ENCODE results near the gene DOCK2.

Gene DOCK2

DNA sequence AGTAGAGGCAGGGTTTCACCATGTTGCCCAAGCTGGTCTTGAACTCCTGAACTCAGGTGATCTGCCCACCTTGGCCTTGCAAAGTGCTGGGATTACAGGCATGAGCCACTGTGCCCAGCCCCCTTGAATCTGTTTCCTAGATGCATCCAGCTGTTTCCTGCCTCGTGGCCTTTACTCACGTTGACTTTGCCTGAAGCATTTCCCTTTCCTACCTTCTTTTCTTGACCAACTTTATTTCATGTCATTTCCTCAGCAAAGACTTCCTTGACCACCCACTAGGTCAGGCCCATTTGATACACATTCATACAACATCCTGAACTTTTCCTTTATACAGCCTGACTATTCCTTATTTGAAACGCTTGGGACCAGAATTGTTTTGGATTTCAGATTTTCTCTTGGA is 51.0 kb downstream of the DOCK2 start:
- DNase-seq (ENCODE audit: low spot score) = no peak

DNA sequence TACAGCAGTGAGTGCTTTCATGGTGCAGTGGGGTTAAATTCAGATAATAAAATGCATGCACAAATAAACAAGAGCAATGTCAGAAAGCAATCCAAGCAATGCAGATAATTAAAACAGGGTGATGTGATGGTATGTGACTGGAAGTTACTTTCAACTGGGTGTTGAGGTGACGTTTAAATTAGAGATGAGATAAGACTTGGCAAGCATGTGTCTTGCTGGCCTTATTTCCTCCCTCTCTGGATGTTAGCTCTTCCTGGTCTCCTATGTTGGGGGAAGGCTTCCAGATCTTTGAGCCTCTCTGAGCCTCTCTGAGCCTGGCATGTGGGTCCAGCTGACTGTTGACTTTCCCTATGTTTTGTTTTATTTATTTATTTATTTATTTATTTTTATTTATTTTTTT is 54.4 kb downstream of the DOCK2 start:
- DNase-seq (ENCODE audit: low spot score) = no peak

DNA sequence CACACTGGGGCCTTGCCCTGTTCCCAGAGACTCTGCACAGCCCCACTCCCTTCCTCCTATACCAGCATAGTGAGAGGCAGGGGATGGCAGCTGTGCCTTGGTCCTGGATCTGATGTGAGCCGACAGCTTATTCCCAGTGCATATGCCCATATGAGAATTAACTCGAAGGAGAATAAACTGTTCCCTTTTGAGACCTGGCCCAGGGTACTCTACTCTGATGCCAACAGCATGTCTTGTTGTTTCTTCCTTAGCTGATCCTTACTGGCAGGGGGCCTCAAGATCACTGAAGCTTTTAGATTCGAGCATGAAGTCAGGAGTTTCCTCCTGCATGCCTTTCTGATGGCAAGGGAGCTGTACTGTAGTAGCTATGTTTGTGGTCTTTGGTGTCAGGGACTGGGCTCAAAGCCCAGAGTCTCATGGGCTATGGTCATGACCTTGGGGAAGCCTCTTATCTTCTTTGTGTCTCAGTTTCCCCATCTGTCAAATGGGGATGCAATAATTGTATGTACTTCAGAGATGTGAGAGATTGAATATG is 57.1 kb downstream of the DOCK2 start:
- DNase-seq (ENCODE audit: low spot score) = no peak

DNA sequence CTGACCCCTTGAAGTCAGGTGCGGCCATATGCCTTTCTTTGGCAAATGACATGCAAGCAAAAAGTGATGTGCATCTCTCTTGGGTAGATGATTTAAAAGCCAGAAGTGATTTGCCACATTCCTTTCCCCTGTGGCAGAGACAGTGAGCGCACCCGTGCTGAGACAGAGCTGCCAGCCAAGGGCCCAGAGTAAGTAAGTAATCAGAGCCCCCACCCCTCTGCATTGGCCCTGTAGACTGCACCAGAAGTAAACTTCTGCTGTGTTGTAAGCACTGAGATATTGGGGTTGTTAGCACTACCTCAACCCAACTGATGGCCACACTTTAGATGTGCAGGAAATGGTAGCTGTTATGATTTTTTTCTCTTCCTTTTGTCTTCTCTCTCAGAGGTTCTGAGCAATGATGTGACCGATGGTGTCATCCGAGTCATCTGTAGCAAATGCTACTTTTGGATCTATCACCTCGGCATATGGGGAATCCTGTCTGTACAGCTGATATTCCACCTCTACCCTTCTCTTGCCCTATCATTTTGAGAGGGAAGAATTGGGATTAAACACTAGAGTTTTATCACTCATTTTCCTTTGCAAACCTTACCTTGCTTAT is 58.0 kb downstream of the DOCK2 start:
- no peak for DNase-seq (ENCODE audit: low spot score)

DNA sequence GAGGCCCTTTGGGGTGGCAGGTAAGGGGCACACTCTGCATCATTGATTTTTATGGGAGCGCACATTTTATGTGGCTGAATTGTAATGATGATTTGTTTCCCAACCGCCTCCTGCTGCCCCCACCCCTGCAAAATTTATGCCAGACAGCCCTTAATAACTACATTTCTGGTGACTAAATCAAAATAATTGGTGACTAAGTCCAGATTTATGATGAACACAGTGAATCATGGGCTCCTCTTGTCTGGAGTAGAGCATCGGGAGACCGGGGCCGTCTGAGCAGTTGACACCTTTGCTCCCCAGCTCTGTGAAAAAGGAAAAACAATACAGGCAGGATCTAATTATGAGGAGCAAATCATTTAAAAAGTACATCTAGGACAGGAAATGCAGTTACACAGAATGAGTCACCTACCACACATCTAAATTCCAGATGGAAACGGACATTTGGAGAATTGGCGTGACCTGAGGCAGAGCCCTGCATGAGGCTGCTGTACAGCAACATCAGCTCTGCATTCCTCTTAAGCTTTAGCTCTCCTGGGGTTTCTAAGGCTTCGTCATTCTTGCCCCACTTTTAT is 58.9 kb downstream of the DOCK2 start:
- DNase-seq (ENCODE audit: low spot score) = no peak

DNA sequence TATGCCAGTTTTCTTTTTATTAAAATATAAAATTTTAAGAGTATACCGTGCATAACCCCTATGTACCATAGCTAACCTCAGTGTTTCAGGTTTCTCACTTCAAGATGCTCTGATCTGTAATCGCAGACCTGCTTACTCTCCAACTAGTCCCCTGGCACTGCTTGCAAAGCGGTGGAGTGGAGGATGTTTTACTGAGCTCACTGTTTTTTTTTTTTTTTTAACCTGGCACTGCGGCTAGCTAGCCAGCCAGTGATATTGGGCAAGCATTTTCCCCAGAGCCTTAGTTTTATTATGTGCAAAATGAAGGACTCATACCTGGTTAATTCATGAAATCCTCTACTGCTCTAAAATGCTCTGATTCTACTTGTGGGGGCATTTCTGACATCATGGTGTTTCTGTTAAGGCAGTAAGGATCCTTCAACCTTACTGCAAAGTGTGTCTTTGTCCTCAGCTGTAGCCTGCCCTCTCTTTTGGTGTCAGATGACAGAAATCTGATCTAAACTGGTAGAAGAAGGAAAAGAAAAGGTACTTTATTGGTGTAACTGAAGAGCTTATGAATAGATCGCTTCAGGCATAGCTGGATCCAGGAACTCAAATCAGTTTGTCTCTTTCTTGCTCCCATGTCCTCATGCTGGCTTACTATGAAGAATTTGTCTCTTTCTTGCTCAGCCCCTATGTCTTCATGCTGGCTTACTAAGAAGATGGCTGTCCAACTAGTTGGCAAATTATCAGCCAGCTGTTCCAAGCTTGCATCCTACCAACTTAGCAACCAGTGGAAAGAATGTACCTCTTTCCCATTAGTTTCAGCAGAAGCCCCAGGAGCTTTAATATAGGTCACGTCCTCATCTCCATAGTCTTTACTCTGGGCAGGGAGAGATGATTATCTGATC is 59.8 kb downstream of the DOCK2 start:
- DNase-seq (ENCODE audit: low spot score) = no peak

DNA sequence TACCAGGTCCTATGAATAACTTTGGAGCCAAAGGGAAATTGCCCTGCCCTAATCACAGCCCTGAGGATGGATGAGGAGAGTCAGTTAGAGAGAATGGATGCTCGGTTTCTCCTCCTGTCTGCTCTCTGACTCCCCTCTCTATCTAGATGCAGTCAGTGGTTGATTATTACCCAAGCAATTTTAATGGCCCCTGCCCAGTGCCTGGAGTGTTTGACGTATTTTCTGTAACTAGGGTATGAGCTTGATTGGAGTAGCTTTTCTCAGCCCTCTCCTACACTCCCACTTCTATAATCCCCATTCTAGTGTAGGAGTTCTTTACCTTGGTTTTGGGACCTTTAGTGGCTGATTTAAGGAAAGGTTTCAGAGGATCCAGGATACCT is 60.4 kb downstream of the DOCK2 start:
- DNase-seq (ENCODE audit: low spot score) = no peak

DNA sequence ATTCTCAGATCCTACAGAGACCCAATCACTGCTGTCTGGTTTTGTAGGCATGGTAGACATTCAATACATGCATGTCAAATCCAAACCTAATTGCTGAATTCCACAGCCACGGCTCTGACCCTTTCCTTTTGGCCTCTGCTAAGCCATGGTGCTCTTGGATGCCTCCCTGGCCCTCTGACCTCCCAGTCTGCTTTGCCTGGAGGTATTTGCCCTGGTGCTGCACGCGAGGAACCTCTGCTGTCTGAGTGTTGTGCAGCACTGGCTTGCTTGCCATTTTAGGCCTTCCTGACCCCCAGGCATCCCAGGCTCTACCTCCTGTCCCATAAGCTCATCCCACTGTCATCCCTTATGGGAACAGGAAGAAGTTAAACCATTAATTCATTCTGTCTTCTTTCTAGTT is 60.9 kb downstream of the DOCK2 start:
- DNase-seq (ENCODE audit: low spot score) = no peak

DNA sequence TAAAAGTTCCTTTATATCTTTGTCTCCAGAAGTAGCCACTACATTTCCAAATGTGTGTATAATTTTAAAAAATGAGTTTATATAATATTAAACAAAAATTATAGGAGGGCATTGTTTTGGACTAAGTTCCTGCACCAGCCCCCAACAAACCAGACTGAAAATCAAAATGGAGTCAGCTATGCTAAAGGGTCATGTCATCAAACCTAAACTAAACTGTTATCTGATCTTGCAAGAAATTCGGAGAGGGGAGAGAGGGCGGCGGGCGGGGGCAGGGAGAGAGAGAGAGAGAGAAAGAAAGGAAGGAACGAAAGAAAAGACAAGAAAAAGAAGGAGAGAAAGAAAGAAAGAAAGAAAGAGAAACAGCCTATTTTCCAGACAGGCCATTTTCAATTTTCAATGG is 63.5 kb downstream of the DOCK2 start:
- no peak for DNase-seq (ENCODE audit: low spot score)

DNA sequence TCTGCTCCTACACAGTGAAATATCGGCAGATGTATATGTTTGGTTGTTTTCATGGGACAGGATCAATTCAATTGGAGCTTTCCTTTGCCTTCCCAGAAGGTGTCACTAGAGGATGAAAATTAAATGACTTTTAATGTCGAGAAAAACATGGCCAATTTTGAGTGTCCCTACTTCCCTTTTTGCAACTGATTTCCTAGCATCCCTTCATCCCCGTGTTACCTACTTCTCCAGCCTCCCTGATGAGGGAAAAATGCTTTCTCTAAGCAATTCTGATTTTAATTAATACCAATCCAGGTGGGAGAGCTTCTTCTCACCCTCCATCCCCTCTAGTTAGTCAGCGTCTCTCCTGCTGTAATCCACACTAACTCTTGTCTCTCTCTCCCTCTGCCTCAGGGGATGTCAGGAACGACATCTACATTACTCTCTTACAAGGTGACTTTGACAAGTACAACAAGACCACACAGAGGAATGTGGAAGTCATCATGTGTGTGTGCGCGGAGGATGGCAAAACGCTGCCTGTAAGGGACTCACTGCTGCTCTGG is 64.9 kb downstream of the DOCK2 start:
- DNase-seq (ENCODE audit: low spot score) = no peak

DNA sequence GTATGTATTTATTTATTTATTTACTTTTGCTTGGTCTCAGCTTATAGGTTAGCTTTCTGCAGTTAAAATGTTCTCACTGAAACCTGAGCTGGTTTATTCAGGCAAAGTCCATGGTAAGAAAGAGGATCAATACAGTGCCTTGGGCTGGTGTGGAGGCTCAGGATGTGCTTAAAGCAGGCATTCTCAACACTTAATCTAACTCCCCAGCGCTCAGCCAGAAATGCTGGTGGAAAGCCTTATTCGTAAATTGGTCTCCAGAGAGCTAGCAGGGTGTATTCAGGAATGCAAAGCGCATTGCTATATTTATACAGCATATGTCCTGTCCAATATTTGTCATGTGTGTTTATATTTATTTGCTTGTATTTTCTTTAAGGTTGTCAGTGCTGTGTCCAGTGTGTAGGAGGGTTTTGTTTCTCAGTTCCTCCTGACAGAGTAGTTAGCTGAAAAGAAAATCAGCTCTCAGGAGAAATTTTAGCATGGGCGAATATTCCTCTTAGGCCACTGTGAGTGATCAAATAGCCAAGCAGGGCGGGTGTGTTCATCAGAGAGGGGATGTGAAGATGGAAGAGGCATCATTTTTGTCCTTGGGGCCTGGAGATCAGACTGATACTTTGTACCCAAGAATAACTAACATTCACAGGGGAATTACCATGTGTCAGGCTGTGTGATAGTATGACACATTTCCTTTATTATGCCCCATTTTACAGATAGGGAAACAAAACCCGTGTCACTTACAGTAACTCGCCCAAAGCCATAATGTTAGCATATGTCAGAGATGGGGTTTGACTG is 65.8 kb downstream of the DOCK2 start:
- DNase-seq (ENCODE audit: low spot score) = no peak

DNA sequence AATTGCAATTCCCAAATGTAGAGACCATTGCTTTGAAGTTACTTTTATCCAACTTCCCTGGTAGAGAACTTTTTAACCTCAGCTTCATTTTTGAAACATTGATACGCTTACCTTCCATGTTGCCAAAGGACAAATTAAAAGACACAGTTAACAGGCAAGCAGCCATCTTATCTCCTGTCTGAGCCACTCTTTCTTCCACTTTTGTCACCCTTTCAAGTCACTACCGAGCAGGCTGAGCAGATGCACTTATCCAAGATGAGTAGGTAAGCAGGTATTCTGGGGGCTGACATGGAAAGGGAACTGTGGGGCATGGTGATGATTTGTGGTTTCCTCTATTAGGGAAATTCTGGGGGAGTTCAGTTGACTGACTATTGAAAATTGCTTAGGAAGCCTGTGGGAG is 66.7 kb downstream of the DOCK2 start:
- no peak for DNase-seq (ENCODE audit: low spot score)

DNA sequence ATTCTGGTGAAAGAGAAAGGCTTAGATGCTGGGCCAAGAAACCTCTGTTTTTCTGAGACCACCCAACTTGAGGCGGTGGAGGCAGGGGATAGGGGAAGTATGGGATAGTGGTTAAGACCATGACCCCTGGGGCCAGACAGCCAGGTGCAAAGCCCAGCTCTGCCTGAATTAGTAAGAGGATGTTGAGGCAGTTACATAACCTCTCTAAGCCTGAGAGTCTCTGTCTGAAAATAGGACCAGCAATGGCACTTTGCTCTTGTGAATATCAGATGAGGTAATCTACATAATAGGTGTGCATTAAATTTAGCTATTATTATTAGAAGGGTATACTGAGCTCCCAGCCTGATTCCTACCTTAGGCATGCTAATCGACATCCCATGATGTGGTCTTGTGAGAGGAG is 68.2 kb downstream of the DOCK2 start:
- DNase-seq (ENCODE audit: low spot score) = no peak

DNA sequence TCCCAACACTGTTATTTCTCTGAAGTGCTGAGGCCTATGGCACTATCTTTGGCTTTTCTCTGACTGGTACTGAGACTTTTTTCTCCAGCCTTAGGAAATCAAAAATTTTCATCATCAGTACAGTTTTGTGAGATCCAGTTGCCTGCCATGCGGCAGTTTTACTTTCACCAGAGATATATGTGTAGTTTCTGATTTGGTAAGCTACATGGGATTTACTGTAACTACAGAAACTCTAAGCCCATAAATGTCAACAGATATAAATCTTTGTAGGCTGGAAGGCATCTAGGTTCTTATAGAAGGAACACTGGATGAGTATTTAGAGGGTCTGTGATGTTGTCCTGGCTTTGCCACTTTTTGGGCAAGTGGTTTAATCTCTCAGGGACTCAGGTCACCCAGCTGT is 69.0 kb downstream of the DOCK2 start:
- DNase-seq (ENCODE audit: low spot score) = no peak

DNA sequence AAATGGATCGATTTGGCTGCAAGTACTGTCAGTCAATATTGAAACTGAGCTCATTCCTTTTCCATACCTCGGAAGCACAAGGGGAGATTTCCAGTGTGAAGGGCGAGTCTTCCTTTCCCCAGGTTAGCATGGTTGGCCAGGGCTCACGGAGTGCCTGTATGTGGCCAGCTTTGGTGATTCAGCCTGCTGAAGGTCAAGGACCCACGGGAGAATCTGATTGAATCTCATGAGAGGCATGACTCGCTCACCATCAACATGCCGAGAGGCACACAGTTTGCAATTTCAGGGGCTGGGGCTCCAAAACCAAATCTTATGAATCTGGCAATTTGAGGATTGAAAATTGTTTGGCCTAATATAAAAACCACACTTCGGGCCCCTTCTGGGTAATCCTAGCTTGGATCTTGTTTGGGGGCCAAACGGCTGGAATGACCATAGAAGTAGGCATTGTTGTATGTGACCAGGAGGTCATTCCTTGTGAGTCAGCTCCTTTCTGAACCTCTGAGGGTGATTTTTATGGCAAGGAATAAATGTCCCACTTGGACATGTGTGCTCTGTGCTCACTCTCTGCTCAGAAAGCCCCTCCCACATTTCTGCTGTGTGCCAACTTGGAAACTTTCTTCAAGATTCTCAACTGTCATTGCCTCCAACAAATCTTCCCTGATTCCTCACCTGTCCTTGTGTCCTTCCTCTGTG is 69.8 kb downstream of the DOCK2 start:
- DNase-seq (ENCODE audit: low spot score) = no peak

DNA sequence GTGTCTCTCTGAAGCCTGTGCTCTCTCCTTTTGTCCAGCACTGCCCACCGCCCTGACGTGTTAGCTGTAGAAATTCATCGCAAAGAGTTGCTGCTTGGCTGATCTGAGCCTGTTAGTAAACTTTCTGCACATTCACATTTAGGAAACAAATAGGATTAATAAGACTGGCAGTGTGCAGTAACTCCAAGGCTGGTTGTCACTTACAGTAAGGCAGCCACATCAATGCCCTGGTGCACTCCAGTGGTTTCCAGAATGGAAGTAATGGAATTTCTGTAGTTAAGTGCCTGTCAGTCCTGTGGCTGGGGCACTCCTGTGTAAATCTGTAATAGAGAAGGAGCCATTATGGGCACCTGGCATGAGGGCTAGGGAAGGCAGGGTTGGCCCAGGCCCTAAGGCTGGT is 70.6 kb downstream of the DOCK2 start:
- no peak for DNase-seq (ENCODE audit: low spot score)

DNA sequence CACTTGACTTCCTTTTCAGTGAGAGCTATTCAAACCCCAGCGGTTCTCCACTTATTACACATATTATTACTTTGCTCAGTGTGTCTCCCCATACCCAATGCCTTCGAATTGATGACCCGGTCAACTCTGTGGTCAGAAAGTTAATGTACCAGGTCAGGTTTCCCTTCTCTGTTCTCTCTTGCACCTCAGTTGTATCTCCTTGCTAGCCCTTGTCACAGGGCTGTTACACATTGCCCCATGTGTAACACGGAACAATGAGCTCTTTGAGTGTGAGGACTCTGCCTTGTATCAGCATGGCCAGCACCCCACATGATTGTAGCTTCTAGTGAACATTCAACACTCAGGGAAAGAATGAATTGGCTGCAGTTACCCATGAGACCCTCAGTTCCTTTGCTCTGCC is 73.6 kb downstream of the DOCK2 start:
- DNase-seq (ENCODE audit: low spot score) = no peak

DNA sequence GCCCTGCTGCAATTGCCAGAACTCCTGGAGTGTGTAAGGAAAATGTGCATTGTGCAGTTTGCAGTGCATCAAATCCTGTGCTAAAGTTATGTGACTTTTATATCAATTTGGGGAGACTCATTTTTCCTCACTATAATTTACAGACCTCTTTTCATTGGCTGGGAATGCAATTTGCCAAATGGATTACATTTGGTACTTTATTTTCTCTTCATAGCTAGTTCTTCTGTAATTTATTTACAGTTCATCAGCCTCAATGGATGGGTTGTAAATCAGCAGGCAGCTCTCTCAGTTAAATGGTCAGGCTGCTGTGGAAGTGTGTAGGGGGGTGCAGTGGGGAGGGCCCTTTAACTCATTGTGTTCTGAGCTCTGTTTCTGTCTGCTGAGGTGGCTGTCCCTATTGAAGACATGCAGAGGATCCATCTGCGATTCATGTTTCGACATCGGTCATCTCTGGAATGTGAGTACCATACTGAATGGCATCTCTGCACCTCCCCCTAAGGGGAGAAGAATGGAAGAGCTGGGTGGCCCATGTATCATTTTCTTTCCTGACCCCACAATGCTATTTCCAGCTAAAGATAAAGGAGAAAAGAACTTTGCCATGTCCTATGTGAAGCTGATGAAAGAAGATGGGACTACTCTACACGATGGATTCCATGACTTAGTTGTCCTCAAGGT is 74.6 kb downstream of the DOCK2 start:
- DNase-seq (ENCODE audit: low spot score) = no peak

DNA sequence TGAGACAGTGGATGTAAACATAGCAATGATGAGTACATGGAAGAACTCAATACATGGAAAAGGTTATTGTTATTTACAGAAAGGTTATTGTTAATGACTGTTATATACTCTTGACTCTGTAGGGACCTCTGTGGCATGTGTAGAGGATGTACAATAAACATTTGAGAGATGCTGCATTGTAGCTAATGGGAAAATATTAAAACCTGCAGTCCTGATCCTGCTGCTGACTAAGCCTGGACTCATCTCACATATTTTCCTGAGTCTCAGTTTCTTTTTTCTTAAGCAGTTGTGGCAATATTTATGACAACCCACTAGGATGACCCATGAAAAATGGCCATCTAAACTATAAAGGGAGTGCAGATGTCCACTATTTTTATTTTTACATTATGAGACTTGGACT is 75.4 kb downstream of the DOCK2 start:
- DNase-seq (ENCODE audit: low spot score) = no peak

DNA sequence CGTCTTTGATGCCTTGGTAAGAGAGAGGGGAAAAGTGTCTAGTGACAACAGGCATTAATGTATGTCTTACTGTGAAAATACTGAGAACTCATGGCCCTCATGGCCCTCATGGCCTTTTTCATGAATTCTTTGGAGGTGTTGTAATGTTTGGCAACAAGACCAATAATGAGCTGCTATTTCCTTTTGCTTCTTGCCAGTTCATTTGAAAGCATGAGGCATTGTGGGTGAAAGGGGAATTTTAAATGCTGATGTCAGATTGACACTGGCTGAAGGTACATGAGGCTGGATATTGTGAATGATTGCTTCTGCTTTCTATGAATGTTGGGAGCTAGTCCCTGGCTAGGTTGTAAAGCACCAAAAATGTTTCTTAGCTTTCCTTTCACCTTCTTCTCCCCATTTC is 79.2 kb downstream of the DOCK2 start:
- no peak for DNase-seq (ENCODE audit: low spot score)

DNA sequence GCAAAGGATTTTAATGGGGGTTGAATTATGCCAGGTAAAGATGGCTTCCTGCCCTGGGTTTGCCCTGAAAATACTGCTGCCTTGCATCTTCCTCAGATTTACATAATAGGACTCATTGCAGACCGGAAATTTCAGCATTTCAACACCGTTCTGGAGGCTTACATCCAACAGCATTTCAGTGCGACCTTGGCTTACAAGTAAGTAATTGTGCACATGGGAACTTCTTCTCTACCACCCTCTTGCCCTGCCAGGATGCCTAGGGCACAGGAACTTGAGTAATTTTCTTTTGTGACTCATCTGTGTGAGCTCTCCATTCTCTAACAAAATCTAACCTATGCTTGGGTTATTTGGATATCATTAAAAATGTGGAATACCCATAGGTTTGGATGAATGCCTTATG is 80.2 kb downstream of the DOCK2 start:
- DNase-seq (ENCODE audit: low spot score) = no peak

Data from CD4-positive, alpha-beta T cell treated with Interleukin-6 at 100 ng/mL for 8 hours (primary cell).